ENCODE results near the gene RUSC1. TPM values are rescaled to one million over a fixed set of nuclear protein-coding genes. Genes with fewer than 3 reads are reported as not detected.

RUSC1 gene
- total RNA-seq, 4 donors from 2014 or later: 11.5 to 21.1 (median 12.5) TPM

- DNase-seq (ENCODE audit: low spot score) (peak; percentile 69), ATAC-seq (ENCODE audit: low FRiP score) (peak; percentile 5)
- no peak for TF ChIP-seq CTCF (IDR thresholded peaks at IDR 0.05)
Measured at GRCh38 chr1:155277902-155278688, 42.6 kb upstream of the RUSC1 start.

- no peak for ATAC-seq (ENCODE audit: low FRiP score)
- no peak for DNase-seq (ENCODE audit: low spot score)
- no peak for TF ChIP-seq CTCF (IDR thresholded peaks at IDR 0.05)
Measured at GRCh38 chr1:155278689-155279160, 42.0 kb upstream of the RUSC1 start.

- DNase-seq (ENCODE audit: low spot score) (no peak), ATAC-seq (ENCODE audit: low FRiP score) (no peak)
- TF ChIP-seq CTCF (IDR thresholded peaks at IDR 0.05): no peak
Measured at GRCh38 chr1:155279268-155279667, 41.4 kb upstream of the RUSC1 start.

GRCh38 chr1:155282488-155283091 is 38.1 kb upstream of the RUSC1 start:
- DNase-seq (ENCODE audit: low spot score) (no peak), ATAC-seq (ENCODE audit: low FRiP score) (no peak)
- TF ChIP-seq CTCF (IDR thresholded peaks at IDR 0.05): no peak

- DNase-seq (ENCODE audit: low spot score) (no peak), ATAC-seq (ENCODE audit: low FRiP score) (no peak)
- no peak for TF ChIP-seq CTCF (IDR thresholded peaks at IDR 0.05)
Measured at GRCh38 chr1:155284476-155284875, 36.2 kb upstream of the RUSC1 start.

- no peak for ATAC-seq (ENCODE audit: low FRiP score)
- no peak for TF ChIP-seq CTCF (IDR thresholded peaks at IDR 0.05)
Measured at GRCh38 chr1:155285063-155285462, 35.6 kb upstream of the RUSC1 start.

GRCh38 chr1:155285631-155286044 is 35.1 kb upstream of the RUSC1 start:
- no peak for ATAC-seq (ENCODE audit: low FRiP score)
- no peak for TF ChIP-seq CTCF (IDR thresholded peaks at IDR 0.05)
- no peak for DNase-seq (ENCODE audit: low spot score)

More at GRCh38 chr1:155285063-155285462, 35.6 kb upstream of the RUSC1 start:
- no peak for DNase-seq (ENCODE audit: low spot score)

Measured in omental fat pad (tissue), 4 donors.